Progenitor cell of endocrine pancreas (in vitro differentiated cells): ENCODE results near the gene TRMT1. TPM values are rescaled to one million over a fixed set of nuclear protein-coding genes. Genes with fewer than 3 reads are reported as not detected.

Experiments
- DNase-seq: peaks from one replicate; pipeline ENCODE4 v3.0.0; 2021; ENCODE audit warnings: low spot score; ENCODE audit not compliant: unreplicated experiment
- H3K27ac Mint-ChIP-seq: 2 replicates; pipeline ENCODE4 v1.8.0; 2021; ENCODE audit warnings: mild to moderate bottlenecking, moderate library complexity, mixed read lengths
- H3K27me3 Mint-ChIP-seq: 2 replicates; pipeline ENCODE4 v1.8.0; 2021; ENCODE audit warnings: mixed read lengths
- H3K36me3 Mint-ChIP-seq: 2 replicates; pipeline ENCODE4 v1.8.0; 2022; ENCODE audit warnings: mixed read lengths; ENCODE audit not compliant: insufficient read depth
- H3K4me1 Mint-ChIP-seq: 2 replicates; pipeline ENCODE4 v1.8.0; 2021; ENCODE audit warnings: low read depth, mixed read lengths
- H3K4me3 Mint-ChIP-seq: 2 replicates; pipeline ENCODE4 v1.8.0; 2021; ENCODE audit warnings: low read depth, mild to moderate bottlenecking, moderate library complexity, mixed read lengths
- H3K9me3 Mint-ChIP-seq: 2 replicates; pipeline ENCODE4 v1.8.0; 2021; ENCODE audit warnings: low read depth, mixed read lengths
- CTCF ChIP-seq: fragments of 200-600 bp; sonication (generic); IDR thresholded peaks from one replicate; pipeline ENCODE4 v1.5.0; 2021; ENCODE audit warnings: antibody characterized with exemption, mild to moderate bottlenecking; ENCODE audit not compliant: unreplicated experiment
- total RNA-seq: library from RNA; stranded (reverse); gene quantifications from 2 replicates; pipeline ENCODE4 v1.2.1, GENCODE V29; 2021

Gene TRMT1
- total RNA-seq, 1 donor from 2014 or later: 52.4 TPM

DNA sequence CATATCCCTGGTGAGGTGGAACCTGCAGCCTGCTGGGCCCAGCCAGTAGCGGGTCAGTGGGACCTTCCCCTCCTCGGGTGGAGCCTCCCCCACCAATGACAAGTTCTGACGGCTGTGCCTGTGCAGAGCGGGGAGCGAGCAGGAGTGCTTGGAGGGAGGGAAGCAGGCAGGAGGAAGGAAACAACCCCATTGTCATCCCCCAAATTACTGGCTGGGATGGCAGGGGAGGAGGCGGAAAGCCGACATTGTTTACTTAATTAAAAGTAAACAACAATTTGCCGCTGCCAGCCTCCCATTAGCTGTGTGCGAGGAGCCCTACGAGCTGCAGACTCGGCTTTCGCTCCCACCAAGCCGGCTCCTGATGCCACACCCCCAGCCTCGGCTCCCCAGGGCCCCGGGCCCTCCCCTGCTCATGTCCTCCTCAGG, 59.4 kb downstream of the TRMT1 start:
- no peak for TF ChIP-seq CTCF
- H3K4me1 Mint-ChIP-seq: peaks cover 39% of the 10 kb centered on the region
- H3K36me3 Mint-ChIP-seq: no peaks in the 10 kb centered on the region
- H3K9me3 Mint-ChIP-seq: no peaks in the 10 kb centered on the region
- H3K4me3 Mint-ChIP-seq: peak overlapping the region; percentile 29
- peaks cover 70% of the 10 kb centered on the region for H3K27me3 Mint-ChIP-seq
- H3K27ac Mint-ChIP-seq: no peak overlapping the region
- no peak for DNase-seq

GRCh38 chr19:13056052-13056660, 60.4 kb downstream of the TRMT1 start:
- no peak for DNase-seq
- peaks cover 64% of the 10 kb centered on the region for H3K27me3 Mint-ChIP-seq
- no peak overlapping the region for H3K4me3 Mint-ChIP-seq
- no peak for TF ChIP-seq CTCF
- H3K27ac Mint-ChIP-seq: no peak overlapping the region
- H3K4me1 Mint-ChIP-seq: peaks cover 47% of the 10 kb centered on the region
- H3K9me3 Mint-ChIP-seq: no peaks in the 10 kb centered on the region
- H3K36me3 Mint-ChIP-seq: no peaks in the 10 kb centered on the region

GRCh38 chr19:13055213-13056051, 61.1 kb downstream of the TRMT1 start:
- Mint-ChIP-seq H3K9me3 (no peaks in the 10 kb centered on the region), H3K4me1 (peaks cover 50% of the 10 kb centered on the region), H3K36me3 (no peaks in the 10 kb centered on the region), H3K4me3 (no peak overlapping the region), H3K27ac (no peak overlapping the region), H3K27me3 (peaks cover 66% of the 10 kb centered on the region)
- TF ChIP-seq CTCF: peak; percentile 9
- no peak for DNase-seq

Other genes with a start within 250 kb of the TRMT1 start
- gene DNASE2, start 235.3 kb downstream of the TRMT1 start, total RNA-seq: 26.0 and 31.7 TPM in 2 replicates
- not detected in 2 replicates for gene KLF1, start 229.5 kb downstream of the TRMT1 start, total RNA-seq
- gene GCDH, start 225.6 kb downstream of the TRMT1 start, total RNA-seq: 59.3 and 60.6 TPM in 2 replicates
- gene SYCE2, start 197.4 kb downstream of the TRMT1 start, total RNA-seq: 1.2 and 1.8 TPM in 2 replicates
- gene FARSA, start 183.0 kb downstream of the TRMT1 start, total RNA-seq: 61.2 and 63.3 TPM in 2 replicates
- 707 and 730 TPM in 2 replicates for gene CALR, start 178.1 kb downstream of the TRMT1 start, total RNA-seq
- 70.4 and 78.8 TPM in 2 replicates for gene RAD23A, start 170.9 kb downstream of the TRMT1 start, total RNA-seq
- 16.8 and 20.8 TPM in 2 replicates for gene GADD45GIP1, start 159.5 kb downstream of the TRMT1 start, total RNA-seq
- gene DAND5, start 147.2 kb downstream of the TRMT1 start, total RNA-seq: not detected in 2 replicates
- 0.46 and 0.51 TPM in 2 replicates for gene NFIX, start 121.3 kb downstream of the TRMT1 start, total RNA-seq
- 0.47 and 0.50 TPM in 2 replicates for gene LYL1, start 13.9 kb downstream of the TRMT1 start, total RNA-seq
- gene NACC1, start 1.5 kb upstream of the TRMT1 start, total RNA-seq: 92.3 and 103 TPM in 2 replicates
- gene STX10, start 33.6 kb upstream of the TRMT1 start, total RNA-seq: 49.2 and 55.9 TPM in 2 replicates
- gene IER2, start 33.7 kb upstream of the TRMT1 start, total RNA-seq: 88.4 and 93.4 TPM in 2 replicates